Measurements from ENCODE around the gene CD79B.
"Not testable (repeated sequence)": the region's sequence is repeated elsewhere in the genome, so short reads cannot be mapped to it uniquely, and the experiment has no call there.

The CD79B gene

DNA sequence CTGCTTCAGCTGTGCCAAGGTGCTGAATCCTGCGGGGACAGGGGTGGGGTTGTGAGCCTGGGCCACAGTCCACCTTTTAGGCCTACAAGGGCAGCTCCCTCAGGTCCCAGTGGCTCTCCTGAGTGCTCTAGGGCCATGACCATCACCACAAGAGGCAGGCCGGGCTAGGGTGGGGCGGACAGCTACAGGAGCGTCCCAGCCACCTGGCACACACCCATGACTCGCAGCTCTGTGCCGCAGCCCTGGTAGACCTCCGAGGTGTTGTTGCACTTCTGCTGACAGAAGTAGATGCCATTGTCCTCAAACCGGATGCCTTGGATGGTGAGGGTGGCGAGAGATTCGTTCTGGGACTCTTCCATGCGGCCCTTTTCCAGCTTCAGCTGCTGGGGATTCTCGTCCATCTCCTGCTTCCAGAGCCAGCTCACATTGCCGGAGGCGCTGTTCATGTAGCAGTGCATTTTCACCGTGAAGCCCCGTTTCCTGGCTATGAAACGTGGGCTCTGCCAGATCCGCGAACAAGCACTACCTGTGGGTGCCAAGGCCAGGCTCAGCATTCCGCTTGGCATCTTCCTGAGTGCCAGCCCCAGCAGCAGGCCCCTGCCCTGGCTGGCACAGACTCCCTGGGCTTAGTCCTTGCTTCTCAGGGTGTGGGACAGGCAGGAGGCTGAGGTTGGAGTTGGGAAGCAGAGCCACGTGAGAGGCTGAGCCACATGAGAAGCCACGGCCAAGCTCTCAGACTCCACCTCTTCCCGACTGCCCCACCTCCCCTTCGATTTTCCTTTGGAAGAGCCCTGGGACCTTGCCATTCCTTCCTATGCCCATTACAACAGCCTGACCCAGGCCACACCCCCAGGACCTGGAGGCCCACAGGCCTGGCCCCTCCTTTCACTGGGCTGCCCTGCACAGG, 2.0 kb downstream of the CD79B start:
- no peak overlapping the region for H3K27ac ChIP-seq
- TF ChIP-seq, protein P1, sequence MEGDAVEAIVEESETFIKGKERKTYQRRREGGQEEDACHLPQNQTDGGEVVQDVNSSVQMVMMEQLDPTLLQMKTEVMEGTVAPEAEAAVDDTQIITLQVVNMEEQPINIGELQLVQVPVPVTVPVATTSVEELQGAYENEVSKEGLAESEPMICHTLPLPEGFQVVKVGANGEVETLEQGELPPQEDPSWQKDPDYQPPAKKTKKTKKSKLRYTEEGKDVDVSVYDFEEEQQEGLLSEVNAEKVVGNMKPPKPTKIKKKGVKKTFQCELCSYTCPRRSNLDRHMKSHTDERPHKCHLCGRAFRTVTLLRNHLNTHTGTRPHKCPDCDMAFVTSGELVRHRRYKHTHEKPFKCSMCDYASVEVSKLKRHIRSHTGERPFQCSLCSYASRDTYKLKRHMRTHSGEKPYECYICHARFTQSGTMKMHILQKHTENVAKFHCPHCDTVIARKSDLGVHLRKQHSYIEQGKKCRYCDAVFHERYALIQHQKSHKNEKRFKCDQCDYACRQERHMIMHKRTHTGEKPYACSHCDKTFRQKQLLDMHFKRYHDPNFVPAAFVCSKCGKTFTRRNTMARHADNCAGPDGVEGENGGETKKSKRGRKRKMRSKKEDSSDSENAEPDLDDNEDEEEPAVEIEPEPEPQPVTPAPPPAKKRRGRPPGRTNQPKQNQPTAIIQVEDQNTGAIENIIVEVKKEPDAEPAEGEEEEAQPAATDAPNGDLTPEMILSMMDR (conservative IDR thresholded peaks at IDR 0.05): no peak

DNA sequence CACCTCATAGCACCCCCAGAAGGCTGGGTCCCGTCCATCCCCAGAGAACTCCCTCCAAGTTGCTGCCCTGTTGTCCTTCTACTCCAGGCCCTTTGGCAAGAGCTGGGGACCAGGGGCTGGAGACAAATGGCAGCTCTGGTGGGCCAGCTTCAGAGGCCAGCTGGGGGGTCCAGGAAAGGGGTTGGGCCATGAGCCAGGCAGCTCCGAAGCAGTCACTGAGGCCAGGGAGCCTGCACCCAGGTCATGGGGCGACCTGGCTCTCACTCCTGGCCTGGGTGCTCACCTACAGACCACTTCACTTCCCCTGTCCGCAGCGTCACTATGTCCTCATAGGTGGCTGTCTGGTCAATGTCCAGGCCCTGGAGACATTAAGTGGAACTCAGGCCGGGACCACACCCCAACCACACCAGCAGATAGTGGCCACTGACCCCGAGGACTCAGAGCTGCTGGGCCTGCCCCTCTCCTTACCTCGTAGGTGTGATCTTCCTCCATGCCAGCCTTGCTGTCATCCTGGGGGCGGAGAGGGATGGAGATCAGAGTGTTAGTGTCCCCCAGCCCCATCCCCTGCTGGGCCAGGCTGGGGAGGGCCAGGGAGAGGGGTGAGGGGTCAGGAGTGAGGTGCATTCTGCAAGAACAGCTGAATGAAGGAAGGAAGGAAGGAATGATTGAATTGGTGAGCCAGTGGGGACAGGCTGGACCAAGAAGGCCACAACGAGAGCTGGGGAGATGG, 3.0 kb downstream of the CD79B start:
- TF ChIP-seq, protein P1 (conservative IDR thresholded peaks at IDR 0.05): no peak
- H3K27ac ChIP-seq: no peak overlapping the region

DNA sequence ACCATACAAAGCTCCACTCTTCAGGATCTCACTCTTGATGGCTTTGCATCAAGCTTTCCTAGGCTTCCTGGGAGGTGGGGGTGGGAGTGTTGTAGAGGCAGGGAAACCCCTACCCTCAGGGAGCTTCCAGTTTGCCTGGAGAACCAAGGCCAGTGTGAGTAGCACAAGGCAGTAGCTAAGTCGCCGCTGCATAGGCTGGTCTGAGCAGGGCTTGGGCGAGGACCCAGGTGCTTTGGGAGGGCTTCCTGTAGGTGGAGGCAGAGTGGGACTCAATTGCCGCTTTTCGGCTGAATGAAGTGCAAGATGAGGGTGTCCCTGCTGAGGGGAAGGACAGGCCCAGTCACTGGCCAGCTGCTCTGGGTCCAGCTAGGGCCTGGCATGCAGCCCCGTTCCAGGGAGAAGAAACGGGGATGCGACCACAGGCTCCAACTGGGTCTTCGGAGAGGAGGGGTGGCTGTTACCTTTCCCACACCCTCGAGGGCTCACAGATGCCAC, 3.9 kb downstream of the CD79B start:
- TF ChIP-seq, protein P1 (conservative IDR thresholded peaks at IDR 0.05): no peak
- no peak overlapping the region for H3K27ac ChIP-seq

DNA sequence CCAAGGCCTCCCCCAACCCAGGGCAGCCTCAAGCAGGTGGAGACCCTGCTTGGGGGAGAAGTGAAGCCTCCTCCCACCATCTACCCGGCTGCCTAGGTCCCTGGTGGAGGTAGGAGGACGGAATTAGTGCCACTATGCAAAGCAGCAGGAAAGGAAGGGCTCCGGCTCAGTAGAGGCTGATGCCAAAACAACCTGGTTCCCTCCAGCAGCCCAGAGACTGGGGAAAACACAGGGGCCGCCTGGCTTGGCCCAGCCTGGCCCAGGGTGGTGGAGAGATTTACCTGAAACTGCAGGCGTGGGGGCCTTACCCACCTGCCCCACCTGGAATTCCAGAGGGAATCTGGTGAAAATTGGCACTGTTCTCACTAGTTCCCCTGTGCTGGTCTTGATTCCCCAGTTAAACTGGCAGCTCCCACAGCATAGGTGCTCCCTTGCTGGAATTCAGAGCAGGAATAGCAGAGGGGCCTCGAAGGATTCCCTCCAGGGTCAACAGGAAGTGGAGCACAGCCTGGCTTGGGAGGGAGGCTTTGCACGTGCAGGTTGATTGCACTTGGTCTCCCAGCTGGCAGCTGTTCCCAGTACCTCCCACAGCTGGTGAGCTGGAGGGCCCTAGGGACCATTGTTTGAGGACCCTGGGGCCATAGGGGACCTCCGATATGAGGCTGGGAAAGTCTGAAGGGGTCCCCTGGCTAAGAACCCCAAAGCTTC, 4.5 kb downstream of the CD79B start:
- TF ChIP-seq, protein P1 (conservative IDR thresholded peaks at IDR 0.05): no peak
- no peak overlapping the region for H3K27ac ChIP-seq

DNA sequence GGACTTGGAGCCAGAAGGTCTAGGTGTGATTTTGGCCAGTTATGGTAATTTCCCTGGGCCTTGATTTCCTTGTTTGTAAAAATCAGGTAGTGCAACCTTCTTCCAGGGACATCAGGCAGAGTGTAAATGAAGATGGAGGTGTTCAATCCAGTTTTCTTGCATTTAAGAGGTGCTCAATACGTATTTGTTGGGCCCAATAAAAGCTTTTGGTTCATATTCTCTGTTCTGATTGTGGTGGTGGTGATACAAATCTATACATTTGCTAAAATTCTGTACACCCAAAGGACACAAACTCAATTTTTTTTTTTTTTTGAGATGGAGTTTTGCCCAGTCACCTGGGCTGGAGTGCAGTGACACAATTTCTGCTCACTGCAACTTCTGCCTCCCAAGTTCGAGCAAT, 6.0 kb downstream of the CD79B start:
- TF ChIP-seq, protein P1 (conservative IDR thresholded peaks at IDR 0.05): no peak
- H3K27ac ChIP-seq: no peak overlapping the region

DNA sequence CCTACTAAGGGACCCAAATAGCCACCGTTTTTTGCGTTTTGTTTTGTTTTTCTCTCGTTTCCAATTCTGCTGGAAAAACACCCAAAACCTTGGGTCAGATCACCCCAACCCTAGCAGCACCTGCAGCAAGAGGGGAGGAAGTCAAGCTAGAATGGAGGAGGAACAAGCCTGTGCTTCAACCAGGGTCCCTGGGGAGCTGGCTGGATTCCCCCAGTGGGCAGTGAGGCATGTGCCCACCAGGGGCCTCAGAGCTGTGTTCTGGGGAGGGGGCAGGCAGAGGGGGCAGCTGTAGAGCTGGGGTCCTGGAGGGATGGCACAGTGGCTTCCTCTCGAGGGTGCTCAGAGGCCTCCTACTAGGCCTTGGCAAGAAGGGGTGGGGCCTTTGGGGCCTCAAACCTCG, 6.5 kb downstream of the CD79B start:
- H3K27ac ChIP-seq: no peak overlapping the region
- TF ChIP-seq, protein P1 (conservative IDR thresholded peaks at IDR 0.05): no peak

DNA sequence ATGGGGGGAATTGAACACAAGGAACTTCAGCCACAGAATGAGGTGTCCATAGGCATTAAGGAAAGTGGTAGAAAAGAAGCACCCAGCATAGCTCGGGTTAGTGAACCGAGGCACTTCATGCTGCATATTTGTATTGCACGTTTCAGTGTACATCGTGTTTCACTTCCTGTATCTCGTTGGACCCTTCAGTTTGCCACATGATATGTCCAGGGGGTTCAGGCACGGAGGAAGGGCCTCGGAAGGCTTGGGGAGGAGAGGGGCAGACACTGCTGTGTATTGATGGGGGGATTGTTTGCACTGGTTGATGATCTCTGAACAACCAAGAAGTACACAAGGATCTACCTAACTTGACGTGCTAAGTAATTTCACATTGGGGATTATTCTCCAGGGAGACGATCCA, 9.7 kb downstream of the CD79B start:
- H3K27ac ChIP-seq: not testable (repeated sequence)

DNA sequence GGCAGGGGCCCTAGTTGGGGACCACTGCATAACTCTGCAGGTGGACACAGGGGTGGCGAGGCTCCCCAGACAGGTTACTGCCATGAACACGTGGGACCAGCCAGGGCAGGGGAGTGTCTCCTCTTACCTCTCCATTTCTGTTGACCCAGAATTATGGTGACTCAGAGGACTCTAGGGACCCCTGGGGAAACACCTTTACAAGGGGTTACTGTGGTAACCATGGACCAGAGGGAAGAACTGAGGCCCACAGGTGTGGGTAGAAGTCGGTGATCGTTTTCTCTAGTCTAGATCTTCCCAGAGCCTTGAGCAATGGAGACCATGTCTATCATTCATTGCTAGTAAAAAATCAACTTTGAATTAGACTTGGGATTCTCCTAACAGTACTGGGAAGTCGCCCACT, 11.4 kb downstream of the CD79B start:
- not testable (repeated sequence) for H3K27ac ChIP-seq

DNA sequence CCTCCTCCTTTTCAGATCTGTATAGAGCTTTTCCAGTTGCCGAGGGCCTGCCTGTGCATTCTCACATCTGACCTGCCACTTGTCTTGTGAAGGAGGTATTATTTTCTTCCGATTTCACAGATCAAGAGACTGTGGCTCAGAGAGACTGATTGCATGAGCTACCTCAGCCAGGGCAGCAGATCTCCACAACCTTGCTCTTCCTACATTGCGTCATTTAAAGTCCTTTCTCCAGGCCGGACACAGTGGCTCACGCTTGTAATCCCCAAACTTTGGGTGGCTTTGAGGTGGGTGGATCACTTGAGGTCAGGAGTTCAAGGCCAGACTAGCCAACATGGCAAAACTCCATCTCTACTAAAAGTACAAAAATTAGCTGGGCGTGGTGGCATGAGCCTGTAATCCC, 12.1 kb downstream of the CD79B start:
- H3K27ac ChIP-seq: not testable (repeated sequence)

All from VCaP (cell line).